Ishikawa (cell line): Measurements from ENCODE around the gene TFRC.

ENCODE experiments used
- CEBPB ChIP-seq: IDR thresholded peaks from 2 replicates; pipeline ENCODE4 v1.6.1; 2012
- CREB1 ChIP-seq: IDR thresholded peaks from 2 replicates; pipeline ENCODE4 v1.6.1; 2012; ENCODE audit warnings: low read depth
- EP300 ChIP-seq: IDR thresholded peaks from 2 replicates; pipeline ENCODE4 v1.6.1; 2012; ENCODE audit warnings: borderline replicate concordance
- MAX ChIP-seq: IDR thresholded peaks from 2 replicates; pipeline ENCODE4 v1.6.1; 2012
- RAD21 ChIP-seq: IDR thresholded peaks from 2 replicates; pipeline ENCODE4 v1.6.1; 2012; ENCODE audit warnings: low read depth
- REST ChIP-seq: IDR thresholded peaks from 2 replicates; pipeline ENCODE4 v1.6.1; 2012; ENCODE audit warnings: low read depth, mild to moderate bottlenecking
- TCF12 ChIP-seq: IDR thresholded peaks from 2 replicates; pipeline ENCODE4 v1.6.1; 2012; ENCODE audit warnings: low read depth
- TEAD4 ChIP-seq: IDR thresholded peaks from 2 replicates; pipeline ENCODE4 v1.6.1; 2012
- YY1 ChIP-seq: IDR thresholded peaks from 2 replicates; pipeline ENCODE4 v1.6.1; 2012; ENCODE audit warnings: low read depth

- TF ChIP-seq REST, result peak; percentile 74
- TF ChIP-seq CREB1, result no peak
- TF ChIP-seq TEAD4, result peak; percentile 3; the same call in 1 of the 2 replicates
- no peak for TF ChIP-seq RAD21
- TF ChIP-seq EP300, result no peak
- peak; percentile 8; the same call in 1 of the 2 replicates for TF ChIP-seq YY1
- TF ChIP-seq TCF12, result no peak
- peak; percentile 96 for TF ChIP-seq MAX
- TF ChIP-seq CEBPB, result no peak
These were observed 672 bp downstream of the TFRC start for GRCh38 chr3:196081002-196081833.
